ENCODE measurements around the gene HCST.
"Not testable (repeated sequence)": the region's sequence is repeated elsewhere in the genome, so short reads cannot be mapped to it uniquely, and the experiment has no call there.

The HCST gene

DNA sequence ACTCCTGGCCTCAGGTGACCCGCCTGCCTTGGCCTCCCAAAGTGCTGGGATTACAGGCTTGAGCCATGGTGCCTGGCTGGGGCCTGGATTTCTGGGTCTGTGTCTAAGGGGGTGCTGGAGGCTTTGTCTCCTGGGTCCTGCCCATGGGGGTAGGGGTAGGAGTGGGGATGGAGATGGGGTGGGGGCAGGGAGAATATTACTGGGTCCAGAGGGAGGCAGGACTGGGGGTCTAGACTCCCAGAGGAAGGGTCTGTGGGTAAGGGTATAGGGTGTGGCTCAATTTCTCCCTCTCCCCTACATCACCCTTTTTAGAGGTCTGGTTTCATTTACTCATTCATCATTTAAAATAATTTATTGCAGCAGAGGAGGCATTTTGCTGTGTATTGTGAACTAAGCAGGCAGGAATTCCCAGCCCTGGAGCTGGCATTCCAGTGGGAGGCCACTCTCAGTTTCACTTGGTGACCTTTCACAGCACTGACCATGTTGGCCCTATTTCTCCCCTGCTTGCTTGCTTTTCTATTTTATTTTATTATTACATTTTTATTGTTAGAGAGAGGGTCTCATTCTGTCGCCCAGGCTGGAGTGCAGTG is 1.2 kb upstream of the HCST start:
- no peak for DNase-seq (ENCODE audit: low read depth, low spot score)
- peak overlapping the region; percentile 91 for H3K4me3 ChIP-seq (ENCODE audit: low read length)

DNA sequence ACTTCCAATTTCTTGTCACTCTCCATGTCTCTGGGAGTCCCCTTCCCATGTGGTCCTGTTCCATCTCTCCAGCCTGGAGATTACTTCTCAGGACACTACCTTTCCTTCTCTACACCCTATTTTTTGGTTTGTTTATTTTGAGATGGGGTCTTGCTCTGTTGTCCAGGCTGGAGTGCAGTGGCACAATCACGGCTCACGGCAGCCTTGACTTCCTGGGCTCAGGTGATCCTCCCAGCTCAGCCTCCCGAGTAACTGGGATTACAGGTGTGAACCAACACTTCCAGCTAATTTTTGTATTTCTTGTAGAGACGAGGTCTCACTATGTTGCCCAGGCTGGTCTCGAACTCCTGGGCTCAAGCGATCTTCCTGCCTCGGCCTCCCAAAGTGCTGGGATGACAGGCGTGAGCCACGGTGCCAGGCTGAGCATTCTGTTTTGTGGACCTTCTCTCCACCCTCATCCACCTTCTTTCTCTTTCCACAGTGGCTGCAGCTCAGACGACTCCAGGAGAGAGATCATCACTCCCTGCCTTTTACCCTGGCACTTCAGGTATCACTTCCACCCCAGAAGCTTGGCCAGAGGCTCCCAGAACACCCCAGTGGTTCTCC is 644 bp downstream of the HCST start:
- H3K4me3 ChIP-seq (ENCODE audit: low read length) = peak overlapping the region; percentile 91
- no peak for DNase-seq (ENCODE audit: low read depth, low spot score)

GRCh38 chr19:35903550-35904179 is 1.3 kb downstream of the HCST start:
- peak overlapping the region; percentile 91 for H3K4me3 ChIP-seq (ENCODE audit: low read length)
- DNase-seq (ENCODE audit: low read depth, low spot score) = peak; percentile 96

DNA sequence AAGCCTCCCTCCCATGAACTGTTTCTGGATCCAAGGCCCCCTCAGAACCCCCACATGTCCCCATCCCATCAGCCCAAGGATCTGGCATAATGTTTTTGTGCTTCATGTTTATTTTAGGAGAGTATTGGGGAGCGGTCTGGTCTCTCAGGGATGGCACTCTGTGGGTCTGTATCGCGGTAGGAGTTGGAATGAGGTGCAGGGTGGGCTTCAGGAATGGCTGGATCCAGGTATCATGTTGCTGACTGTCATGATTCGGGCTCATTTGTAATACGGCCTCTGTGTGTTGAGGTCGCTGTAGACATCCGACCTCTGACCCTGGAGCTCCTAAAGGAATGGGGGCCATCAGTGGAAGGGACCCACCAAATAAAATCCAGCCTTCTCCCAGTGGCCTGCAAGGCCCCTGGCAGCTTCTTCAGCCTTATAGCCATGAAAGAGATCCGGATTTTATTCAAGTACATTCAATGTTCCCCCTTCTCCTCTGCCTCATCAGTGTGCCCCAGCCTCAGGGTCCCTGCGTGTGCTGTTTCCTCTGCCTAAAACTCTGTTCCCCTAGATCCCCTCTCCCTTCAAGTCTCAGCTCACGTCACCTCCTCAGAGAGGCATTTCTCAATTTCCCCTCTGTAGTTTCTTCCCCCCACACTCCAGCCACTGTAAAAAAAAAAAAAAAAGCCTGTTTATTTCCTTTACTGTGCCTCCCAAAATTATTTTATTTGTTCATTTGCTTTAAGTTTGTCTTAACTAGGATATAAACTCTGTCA is 2.2 kb downstream of the HCST start:
- no peak for DNase-seq (ENCODE audit: low read depth, low spot score)
- no peak overlapping the region for H3K4me3 ChIP-seq (ENCODE audit: low read length)

DNA sequence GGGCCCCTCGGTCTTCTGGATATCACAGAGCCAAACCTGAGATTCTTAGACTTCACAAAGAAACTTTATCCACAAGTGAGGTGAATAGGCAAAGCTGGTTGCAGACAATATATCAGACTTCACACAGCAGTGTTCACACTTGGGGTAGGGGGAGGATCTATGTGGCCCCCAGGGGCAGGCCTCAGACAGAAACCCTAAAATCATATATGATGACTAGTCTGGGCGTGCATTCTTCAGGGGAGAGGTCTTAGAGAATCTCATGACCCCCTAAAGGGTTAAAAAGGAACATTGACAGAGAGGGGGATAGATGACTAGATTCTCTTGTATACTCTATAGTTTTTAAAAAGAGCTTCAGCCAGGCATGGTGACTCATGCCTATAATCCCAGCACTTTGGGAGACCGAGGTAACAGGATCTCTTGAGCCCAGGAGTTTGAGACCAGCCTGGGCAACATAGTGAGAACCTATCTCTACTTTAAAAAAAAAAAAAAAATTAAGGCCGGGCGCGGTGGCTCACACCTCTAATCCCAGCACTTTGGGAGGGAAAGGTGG is 2.9 kb downstream of the HCST start:
- no peak for DNase-seq (ENCODE audit: low read depth, low spot score)
- no peak overlapping the region for H3K4me3 ChIP-seq (ENCODE audit: low read length)

DNA sequence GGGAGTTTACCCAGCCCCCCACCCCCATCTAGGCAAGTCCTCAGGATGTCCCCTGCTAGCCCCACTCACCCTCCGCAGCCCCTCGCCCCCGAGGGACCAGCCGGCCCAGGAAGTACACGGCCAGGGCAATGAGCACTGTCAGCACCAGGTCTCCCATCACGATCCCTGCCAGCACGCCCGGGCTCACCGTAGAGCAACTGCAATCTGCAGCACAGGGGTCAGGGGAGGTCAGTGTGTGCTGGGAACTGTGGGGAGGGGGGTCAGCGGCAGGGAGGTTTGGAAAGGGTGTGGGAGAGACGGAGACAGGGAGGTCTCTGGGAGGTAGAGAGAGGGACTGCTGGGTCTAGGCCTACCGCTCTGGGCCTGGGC is 5.0 kb downstream of the HCST start:
- no peak overlapping the region for H3K4me3 ChIP-seq (ENCODE audit: low read length)
- no peak for DNase-seq (ENCODE audit: low read depth, low spot score)

DNA sequence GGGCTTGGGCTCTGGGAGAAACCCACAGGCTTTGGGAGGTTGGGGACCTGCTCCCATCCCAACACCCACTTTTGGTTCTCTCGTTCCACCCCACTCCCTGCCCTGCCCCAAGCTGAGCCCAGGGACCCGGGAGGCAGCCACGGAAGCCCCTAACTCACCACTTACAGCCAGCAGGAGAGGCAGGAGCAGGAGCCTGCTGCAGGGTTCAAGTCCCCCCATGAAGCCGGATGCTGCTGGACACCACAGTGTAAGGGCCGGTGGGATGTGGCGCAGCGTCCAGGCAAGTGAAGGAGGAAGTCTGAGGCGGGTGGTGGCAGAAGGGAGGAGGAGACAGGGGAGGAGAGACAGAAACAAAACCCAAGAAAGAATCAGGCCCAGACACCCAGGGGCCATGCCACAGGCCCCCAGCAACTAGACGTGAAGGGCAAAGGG is 5.7 kb downstream of the HCST start, which contains the start of gene TYROBP:
TYROBP (minus strand) TSS at position 286 of the 432 bp plus-strand sequence; CDS start at position 219, 67 bp downstream.
- no peak for DNase-seq (ENCODE audit: low read depth, low spot score)

DNA sequence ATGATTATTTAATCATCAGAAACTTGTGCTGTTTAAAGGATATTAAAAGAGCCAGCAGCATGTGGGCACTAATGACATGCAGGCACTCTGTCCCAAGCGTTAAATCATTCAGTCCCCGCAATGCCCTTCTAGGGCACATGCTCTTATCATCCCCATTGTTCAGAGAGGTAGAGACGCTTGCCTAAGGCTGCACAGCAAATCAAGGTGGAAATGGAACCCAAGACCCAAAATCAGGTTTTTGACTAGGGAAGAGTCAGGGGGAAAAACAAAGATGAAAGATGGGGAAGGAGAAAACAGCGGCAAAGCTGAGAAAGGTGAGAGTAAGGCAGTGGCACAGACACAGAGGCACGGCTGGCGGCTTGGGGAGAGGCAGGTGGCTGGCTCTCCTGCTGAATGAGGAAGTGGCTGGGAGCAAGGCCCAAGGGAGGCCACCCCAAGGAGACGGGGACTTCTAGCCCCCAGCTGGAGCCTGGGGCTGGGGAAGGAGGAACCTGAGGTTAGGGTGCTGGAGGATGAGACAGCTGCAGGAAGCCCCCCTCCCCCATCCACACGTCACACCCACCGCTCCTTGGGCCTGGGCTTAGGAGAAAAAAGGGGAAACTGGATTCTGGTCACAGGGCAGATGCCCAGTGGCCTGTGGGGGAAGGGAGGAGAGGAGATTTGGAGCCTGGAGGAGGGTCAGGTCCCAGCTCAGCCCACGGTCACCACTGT is 6.8 kb downstream of the HCST start:
- DNase-seq (ENCODE audit: low read depth, low spot score) = peak; percentile 75
- H3K4me3 ChIP-seq (ENCODE audit: low read length) = no peak overlapping the region

More for the DNA sequence above, 5.7 kb downstream of the HCST start, which contains the start of gene TYROBP:
- H3K4me3 ChIP-seq (ENCODE audit: low read length) = no peak within 1 kb of the TSS

DNA sequence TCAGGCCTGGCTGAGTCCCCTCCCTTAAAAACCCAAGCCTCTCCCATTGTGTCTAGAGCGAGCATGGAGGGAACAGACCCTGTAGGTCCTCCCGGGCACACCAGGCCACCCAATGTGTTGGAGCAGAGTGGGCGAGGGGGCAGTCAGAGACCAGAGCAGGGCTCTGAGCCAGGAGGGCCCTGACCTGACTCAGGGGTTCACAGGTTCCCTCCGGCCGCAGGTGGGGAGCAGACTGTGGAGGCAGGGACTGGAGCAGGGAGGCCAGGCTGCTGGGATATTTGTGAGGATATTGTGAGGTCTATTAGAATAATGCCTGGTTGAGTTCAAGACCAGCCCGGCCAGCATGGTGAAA is 7.3 kb downstream of the HCST start:
- no peak for DNase-seq (ENCODE audit: low read depth, low spot score)
- no peak overlapping the region for H3K4me3 ChIP-seq (ENCODE audit: low read length)

DNA sequence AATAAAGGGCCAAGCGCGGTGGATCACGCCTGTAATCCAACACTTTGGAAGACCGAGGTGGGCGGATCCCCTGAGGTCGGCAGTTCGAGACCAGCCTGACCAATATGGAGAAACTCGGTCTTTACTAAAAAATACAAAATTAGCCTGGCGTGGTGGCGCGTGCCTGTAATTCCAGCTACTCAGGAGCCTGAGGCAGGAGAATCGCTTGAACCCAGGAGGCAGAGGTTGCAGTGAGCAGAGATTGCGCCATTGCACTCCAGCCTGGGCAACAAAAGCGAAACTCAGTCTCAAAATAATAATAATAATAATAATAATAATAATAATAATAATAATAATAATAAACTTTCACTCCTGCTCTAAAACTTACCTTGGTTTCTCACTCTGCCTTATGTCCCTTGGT is 8.0 kb downstream of the HCST start:
- H3K4me3 ChIP-seq (ENCODE audit: low read length); DNase-seq (ENCODE audit: low read depth, low spot score): not testable (repeated sequence)

- no peak overlapping the region for H3K4me3 ChIP-seq (ENCODE audit: low read length)
- no peak for DNase-seq (ENCODE audit: low read depth, low spot score)
Observed at GRCh38 chr19:35911173-35911572, 8.8 kb downstream of the HCST start.

DNA sequence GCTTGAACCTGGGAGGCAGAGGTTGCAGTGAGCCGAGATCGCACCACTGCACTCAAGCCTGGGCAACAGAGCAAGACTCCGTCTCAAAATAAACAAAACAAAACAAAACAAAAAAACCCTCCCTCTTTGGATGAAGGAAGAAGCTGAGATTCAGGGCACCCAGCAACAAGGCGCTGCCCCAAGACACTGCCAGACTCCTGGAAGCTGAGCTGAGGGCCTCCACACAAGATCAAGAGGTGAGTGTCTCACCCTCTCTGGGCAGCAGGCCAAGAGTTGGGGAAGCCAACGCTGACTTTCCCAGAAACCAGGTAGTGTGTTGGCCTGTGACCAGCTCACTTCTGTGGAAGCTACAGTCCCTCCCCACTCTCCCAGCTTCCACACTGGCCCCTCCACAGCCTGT is 9.5 kb downstream of the HCST start:
- no peak overlapping the region for H3K4me3 ChIP-seq (ENCODE audit: low read length)
- DNase-seq (ENCODE audit: low read depth, low spot score) = no peak

- H3K4me3 ChIP-seq (ENCODE audit: low read length) = no peak overlapping the region
- no peak for DNase-seq (ENCODE audit: low read depth, low spot score)
Observed at GRCh38 chr19:35913589-35913988, 11.3 kb downstream of the HCST start.

DNA sequence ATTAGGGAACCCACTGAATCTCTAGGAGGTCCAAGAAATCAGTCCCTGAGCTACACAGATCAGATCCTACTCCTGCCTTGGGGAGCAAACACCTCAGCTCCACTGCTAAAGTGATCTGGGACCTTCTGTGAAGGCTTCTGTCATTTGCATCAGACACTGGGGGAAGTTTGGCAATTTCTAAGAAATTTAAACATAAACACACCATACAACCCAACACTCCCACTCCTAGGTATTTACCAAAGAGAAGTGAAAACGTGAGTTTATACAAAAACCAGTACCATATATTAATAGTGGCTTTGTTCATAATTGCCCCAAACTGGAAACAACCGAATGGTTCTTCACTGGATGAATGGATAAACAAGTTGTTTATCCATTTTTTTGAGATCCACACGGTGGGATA is 13.1 kb downstream of the HCST start:
- H3K4me3 ChIP-seq (ENCODE audit: low read length) = no peak overlapping the region
- DNase-seq (ENCODE audit: low read depth, low spot score) = no peak

GRCh38 chr19:35919306-35919705 is 17.0 kb downstream of the HCST start:
- no peak for DNase-seq (ENCODE audit: low read depth, low spot score)
- no peak overlapping the region for H3K4me3 ChIP-seq (ENCODE audit: low read length)

DNA sequence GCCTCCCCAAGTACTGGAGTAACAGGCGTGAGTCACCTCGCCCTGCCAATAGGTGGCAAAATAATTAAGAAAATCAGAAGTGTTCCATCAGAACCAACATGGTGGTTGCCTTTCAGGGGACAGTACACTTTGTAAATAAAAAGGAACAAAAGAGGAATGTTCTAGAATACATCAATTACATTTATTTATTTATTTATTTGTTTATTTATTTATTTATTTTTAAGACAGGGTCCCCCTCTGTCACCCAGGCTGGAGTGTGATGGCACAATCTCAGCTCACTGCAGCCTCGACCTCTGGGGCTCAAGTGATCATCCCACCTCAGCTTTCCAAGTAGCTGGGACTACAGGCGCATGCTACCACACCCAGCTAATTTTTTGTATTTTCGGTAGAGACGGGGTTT is 18.7 kb downstream of the HCST start:
- DNase-seq (ENCODE audit: low read depth, low spot score) = no peak
- H3K4me3 ChIP-seq (ENCODE audit: low read length) = no peak overlapping the region

- DNase-seq (ENCODE audit: low read depth, low spot score) = no peak
- H3K4me3 ChIP-seq (ENCODE audit: low read length) = no peak overlapping the region
Observed at GRCh38 chr19:35925501-35925900, 23.2 kb downstream of the HCST start.

DNA sequence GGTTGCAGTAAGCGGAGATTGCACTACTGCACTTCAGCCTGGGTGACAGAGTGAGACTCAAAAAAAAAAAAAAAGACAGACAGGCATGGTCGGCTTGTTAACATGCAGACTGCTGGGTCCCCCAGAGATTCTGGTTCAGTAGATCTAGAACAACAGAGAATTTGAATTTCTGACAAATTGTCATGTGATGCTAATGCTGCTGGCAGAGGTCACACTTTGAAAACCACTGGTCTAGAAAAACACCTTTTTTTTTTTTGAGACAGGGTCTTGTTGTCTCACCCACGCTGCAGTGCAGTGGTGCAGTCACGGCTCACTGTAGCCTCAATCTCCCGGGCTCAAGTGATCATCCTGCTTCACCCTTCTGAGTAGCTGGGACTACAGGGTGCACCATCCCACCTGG is 26.2 kb downstream of the HCST start:
- DNase-seq (ENCODE audit: low read depth, low spot score) = no peak
- no peak overlapping the region for H3K4me3 ChIP-seq (ENCODE audit: low read length)

DNA sequence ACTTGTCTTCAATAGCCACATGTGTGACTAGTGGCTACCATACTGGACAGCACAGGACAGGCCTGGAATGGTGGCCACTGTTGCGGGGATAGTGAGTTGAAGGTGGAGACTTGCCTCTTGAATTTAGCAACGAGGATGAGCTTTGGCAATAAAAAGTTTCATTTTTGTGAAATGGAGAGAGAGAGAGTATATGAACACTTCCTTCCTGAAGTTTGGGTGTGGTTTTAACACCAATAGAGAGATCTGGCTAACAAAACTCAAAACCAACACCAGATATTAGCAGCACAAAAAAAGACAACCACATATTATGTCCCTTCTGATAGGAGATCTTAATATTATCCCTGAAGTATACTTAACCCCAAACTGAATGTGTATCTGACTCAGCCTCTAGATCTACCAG is 27.5 kb downstream of the HCST start:
- H3K4me3 ChIP-seq (ENCODE audit: low read length) = no peak overlapping the region
- DNase-seq (ENCODE audit: low read depth, low spot score) = no peak
